ENCODE results near the gene MYH10.

- no peak for TF ChIP-seq EZH2 (IDR thresholded peaks at IDR 0.05)
- no peak for TF ChIP-seq POLR2AphosphoS5 (IDR thresholded peaks at IDR 0.05; ENCODE audit: borderline replicate concordance, low read depth, low read length)
Observed at GRCh38 chr17:8518326-8518725, 112.2 kb downstream of the MYH10 start.
